ENCODE results near the gene MICALL2. TPM values are rescaled to one million over a fixed set of nuclear protein-coding genes. Genes with fewer than 3 reads are reported as not detected.

MICALL2 gene
- total and polyA plus RNA-seq, 3 donors from 2014 or later = 13.4 to 39.4 (median 29.4) TPM

GRCh38 chr7:1460821-1461645, 1.8 kb upstream of the MICALL2 start:
- no peak for TF ChIP-seq POLR2A (IDR thresholded peaks at IDR 0.05)
- TF ChIP-seq, protein P1, sequence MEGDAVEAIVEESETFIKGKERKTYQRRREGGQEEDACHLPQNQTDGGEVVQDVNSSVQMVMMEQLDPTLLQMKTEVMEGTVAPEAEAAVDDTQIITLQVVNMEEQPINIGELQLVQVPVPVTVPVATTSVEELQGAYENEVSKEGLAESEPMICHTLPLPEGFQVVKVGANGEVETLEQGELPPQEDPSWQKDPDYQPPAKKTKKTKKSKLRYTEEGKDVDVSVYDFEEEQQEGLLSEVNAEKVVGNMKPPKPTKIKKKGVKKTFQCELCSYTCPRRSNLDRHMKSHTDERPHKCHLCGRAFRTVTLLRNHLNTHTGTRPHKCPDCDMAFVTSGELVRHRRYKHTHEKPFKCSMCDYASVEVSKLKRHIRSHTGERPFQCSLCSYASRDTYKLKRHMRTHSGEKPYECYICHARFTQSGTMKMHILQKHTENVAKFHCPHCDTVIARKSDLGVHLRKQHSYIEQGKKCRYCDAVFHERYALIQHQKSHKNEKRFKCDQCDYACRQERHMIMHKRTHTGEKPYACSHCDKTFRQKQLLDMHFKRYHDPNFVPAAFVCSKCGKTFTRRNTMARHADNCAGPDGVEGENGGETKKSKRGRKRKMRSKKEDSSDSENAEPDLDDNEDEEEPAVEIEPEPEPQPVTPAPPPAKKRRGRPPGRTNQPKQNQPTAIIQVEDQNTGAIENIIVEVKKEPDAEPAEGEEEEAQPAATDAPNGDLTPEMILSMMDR (IDR thresholded peaks at IDR 0.05) = no peak
- H3K4me1 ChIP-seq = peaks cover 23% of the 10 kb centered on the region

GRCh38 chr7:1459920-1460820, 900 bp upstream of the MICALL2 start:
- intact Hi-C loops (cut with DNase I; ENCODE audit: low total_unique reads) = no loop called here
- TF ChIP-seq POLR2A (IDR thresholded peaks at IDR 0.05) = no peak
- TF ChIP-seq, protein P1 (IDR thresholded peaks at IDR 0.05) = no peak
- 6 to 12% methylated on average over 13 to 26 of the region's 30 CpGs for WGBS, 2 donors

More at GRCh38 chr7:1460821-1461645, 1.8 kb upstream of the MICALL2 start:
- Histone ChIP-seq H3K4me3 (no peak overlapping the region), H3K9me3 (no peaks in the 10 kb centered on the region), H3K36me3 (ENCODE audit: low read depth, missing control alignments) (no peaks in the 10 kb centered on the region), H3K27ac (peak overlapping the region; percentile 39 to 71), H3K27me3 (no peaks in the 10 kb centered on the region)
- 31 to 48% methylated on average over 22 to 30 of the region's 30 CpGs for WGBS, 2 donors
- intact Hi-C loops (cut with DNase I; ENCODE audit: low total_unique reads) = no loop called here
- DNase-seq = peak; percentile 46

GRCh38 chr7:1459512-1459892, 232 bp upstream of the MICALL2 start:
- Histone ChIP-seq H3K4me3 (peak overlapping the region; percentile 58 to 68), H3K36me3 (ENCODE audit: low read depth, missing control alignments) (no peaks in the 10 kb centered on the region), H3K9me3 (no peaks in the 10 kb centered on the region), H3K27ac (peak overlapping the region in 1 of 2 donors; percentile 71), H3K27me3 (no peaks in the 10 kb centered on the region), H3K4me1 (peaks cover 23% of the 10 kb centered on the region)
- WGBS, 2 donors = 0% methylated on average over 20 of the region's 35 CpGs
- DNase-seq = peak; percentile 99
- intact Hi-C loops (cut with DNase I; ENCODE audit: low total_unique reads) = no loop called here
- TF ChIP-seq POLR2A (IDR thresholded peaks at IDR 0.05) = no peak
- TF ChIP-seq, protein P1 (IDR thresholded peaks at IDR 0.05) = no peak

More at GRCh38 chr7:1459920-1460820, 900 bp upstream of the MICALL2 start:
- Histone ChIP-seq H3K27ac (peak overlapping the region; percentile 25 to 71), H3K4me1 (peaks cover 23% of the 10 kb centered on the region), H3K4me3 (peak overlapping the region; percentile 58 to 68), H3K9me3 (no peaks in the 10 kb centered on the region), H3K36me3 (ENCODE audit: low read depth, missing control alignments) (no peaks in the 10 kb centered on the region), H3K27me3 (no peaks in the 10 kb centered on the region)
- peak; percentile 22 for DNase-seq

DNA sequence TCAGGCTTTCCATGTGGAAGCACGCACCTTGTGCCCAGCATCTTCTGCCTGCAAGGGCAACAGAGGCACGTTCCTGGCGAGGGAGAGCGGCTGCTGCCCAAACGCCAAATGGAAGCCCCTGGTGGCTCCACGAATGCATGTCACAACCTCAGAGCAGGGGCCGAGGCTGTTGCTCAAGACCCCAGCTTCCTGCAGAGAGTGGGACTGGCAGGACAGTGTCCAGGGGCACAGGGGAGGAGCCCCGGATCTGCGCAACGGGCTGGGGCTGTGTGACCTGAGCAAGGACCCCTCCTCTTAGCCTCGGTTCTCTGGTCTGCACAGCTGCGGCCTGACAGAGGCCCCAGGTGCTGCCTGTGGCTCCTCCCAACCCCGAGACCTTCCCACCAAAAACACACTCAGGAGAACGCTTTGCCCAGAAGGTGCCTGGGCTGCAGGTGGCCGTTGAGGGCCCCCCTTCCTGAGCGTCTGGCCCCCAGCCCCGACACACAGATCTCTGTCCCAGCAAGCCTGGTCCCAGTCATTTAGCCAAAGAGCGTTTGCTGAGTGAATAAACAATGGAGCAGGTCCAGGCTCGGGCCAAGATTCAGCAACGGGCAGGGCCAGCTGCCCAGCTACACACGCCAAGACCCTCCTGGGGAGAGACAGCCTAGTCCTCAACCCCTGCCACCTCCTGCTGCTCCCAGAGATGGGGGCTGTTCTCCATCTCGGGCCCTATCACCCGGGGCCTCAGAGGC, 1.2 kb downstream of the MICALL2 start:
- Histone ChIP-seq H3K36me3 (ENCODE audit: low read depth, missing control alignments) (no peaks in the 10 kb centered on the region), H3K9me3 (no peaks in the 10 kb centered on the region), H3K4me3 (peak overlapping the region in 1 of 2 donors; percentile 58), H3K27ac (no peak overlapping the region), H3K27me3 (no peaks in the 10 kb centered on the region), H3K4me1 (peaks cover 23% of the 10 kb centered on the region)
- intact Hi-C loops (cut with DNase I; ENCODE audit: low total_unique reads) = no loop called here
- WGBS, 2 donors = 63 to 65% methylated on average over 10 to 22 of the region's 23 CpGs
- TF ChIP-seq, protein P1 (IDR thresholded peaks at IDR 0.05) = no peak
- no peak for TF ChIP-seq POLR2A (IDR thresholded peaks at IDR 0.05)
- DNase-seq = no peak

All from testis (tissue), 3 donors.